HG03432 (cell line): ENCODE measurements around the gene PDZRN3.

Experiments
- ATAC-seq: cut with Tn5 transposase; IDR thresholded peaks from one replicate; pipeline ENCODE4 v1.9.1; 2021; ENCODE audit warnings: mild to moderate bottlenecking, moderate library complexity; ENCODE audit not compliant: unreplicated experiment

The PDZRN3 gene

GRCh38 chr3:73401059-73401458 lies 223.7 kb downstream of the PDZRN3 start:
- ATAC-seq: no peak

- no peak for ATAC-seq
These were observed 225.0 kb downstream of the PDZRN3 start for GRCh38 chr3:73399666-73400253.

GRCh38 chr3:73399106-73399505 lies 225.6 kb downstream of the PDZRN3 start:
- no peak for ATAC-seq

- no peak for ATAC-seq
These were observed 226.7 kb downstream of the PDZRN3 start for GRCh38 chr3:73398084-73398483.

GRCh38 chr3:73394240-73394639 lies 230.5 kb downstream of the PDZRN3 start:
- no peak for ATAC-seq

GRCh38 chr3:73393005-73393404 lies 231.7 kb downstream of the PDZRN3 start:
- ATAC-seq: no peak

- no peak for ATAC-seq
These were observed 232.8 kb downstream of the PDZRN3 start for GRCh38 chr3:73391984-73392383.

- ATAC-seq: no peak
These were observed 234.8 kb downstream of the PDZRN3 start for GRCh38 chr3:73389928-73390327.

GRCh38 chr3:73389117-73389813 lies 235.5 kb downstream of the PDZRN3 start:
- no peak for ATAC-seq

GRCh38 chr3:73385568-73385967 lies 239.2 kb downstream of the PDZRN3 start:
- ATAC-seq: no peak

GRCh38 chr3:73384091-73384906 lies 240.4 kb downstream of the PDZRN3 start:
- no peak for ATAC-seq

GRCh38 chr3:73383470-73384049 lies 241.2 kb downstream of the PDZRN3 start:
- no peak for ATAC-seq

GRCh38 chr3:73381551-73381950 lies 243.2 kb downstream of the PDZRN3 start:
- no peak for ATAC-seq

- no peak for ATAC-seq
These were observed 243.8 kb downstream of the PDZRN3 start for GRCh38 chr3:73380735-73381532.

- ATAC-seq: no peak
These were observed 245.3 kb downstream of the PDZRN3 start for GRCh38 chr3:73379465-73379864.

- ATAC-seq: peak; percentile 79
These were observed 246.5 kb downstream of the PDZRN3 start for GRCh38 chr3:73378207-73378606.

GRCh38 chr3:73365756-73366397 lies 258.9 kb downstream of the PDZRN3 start:
- ATAC-seq: no peak

- ATAC-seq: no peak
These were observed 260.2 kb downstream of the PDZRN3 start for GRCh38 chr3:73364517-73364916.

- ATAC-seq: no peak
These were observed 261.6 kb downstream of the PDZRN3 start for GRCh38 chr3:73363093-73363492.

- ATAC-seq: no peak
These were observed 263.1 kb downstream of the PDZRN3 start for GRCh38 chr3:73361591-73361990.
